GM18511 (cell line): Measurements from ENCODE around the gene JOSD1.
"Not testable (repeated sequence)": the region's sequence is repeated elsewhere in the genome, so short reads cannot be mapped to it uniquely, and the experiment has no call there.

ENCODE experiments used
- ATAC-seq: cut with Tn5 transposase; IDR thresholded peaks from one replicate; pipeline ENCODE4 v1.9.1; 2021; ENCODE audit warnings: mild to moderate bottlenecking, moderate library complexity; ENCODE audit not compliant: unreplicated experiment

Gene JOSD1

DNA sequence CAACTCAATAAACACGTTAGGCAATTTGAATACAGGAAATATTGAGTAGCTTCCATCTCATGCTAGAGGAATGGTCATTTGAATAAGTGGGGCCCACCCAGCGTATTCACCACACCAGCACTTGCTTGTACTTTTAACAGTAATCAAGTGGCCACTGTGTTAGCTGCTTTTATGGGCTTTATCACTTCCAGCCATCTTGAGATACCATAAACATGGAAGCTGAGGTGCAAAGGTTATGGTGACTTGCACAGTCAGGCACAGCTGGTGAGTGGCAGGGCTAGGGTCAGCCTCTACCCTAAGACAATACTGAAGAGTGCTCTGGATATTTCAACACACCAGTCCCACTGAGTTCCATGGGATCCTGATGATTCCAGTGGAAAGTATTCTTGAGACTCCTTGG, 6.7 kb downstream of the JOSD1 start:
- ATAC-seq: no peak

DNA sequence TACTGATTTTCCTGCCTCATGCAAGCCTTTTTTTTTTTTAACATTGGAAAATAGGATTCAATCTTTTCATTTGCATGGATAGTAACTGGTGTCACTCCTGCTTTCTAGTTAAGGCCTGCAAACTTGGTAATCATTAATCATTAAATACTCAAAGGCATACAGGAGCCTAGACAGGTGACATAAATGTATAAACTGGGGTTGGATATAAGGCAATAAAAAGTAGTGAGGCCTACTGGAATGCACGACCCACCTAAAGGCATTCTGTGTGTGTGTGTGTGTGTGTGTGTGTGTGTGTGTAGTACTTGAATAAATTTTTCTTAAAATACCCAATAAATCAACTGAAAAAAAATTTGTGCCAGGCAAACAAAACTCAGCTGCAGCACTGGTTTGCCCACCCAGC, 11.1 kb downstream of the JOSD1 start:
- ATAC-seq: no peak

DNA sequence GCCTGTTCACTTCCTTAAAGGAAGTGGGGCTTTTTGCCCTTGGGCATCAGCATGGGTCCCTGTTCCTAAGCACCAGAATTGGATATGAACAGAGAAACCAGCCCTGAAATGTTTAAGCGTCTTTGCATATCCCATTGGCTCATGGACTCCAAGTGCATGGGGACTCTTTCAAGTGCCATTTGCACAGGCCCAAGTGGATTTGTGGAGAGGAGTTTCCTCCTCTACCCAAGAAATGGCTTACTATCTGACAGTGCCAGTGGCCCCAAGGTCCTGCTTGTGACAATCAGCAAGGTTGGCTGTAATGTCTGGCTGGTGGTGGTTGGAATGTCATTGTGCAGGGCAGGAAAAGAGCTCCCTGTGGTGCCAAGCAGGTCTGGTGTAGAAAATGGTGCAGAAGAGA, 15.0 kb downstream of the JOSD1 start:
- ATAC-seq: no peak

DNA sequence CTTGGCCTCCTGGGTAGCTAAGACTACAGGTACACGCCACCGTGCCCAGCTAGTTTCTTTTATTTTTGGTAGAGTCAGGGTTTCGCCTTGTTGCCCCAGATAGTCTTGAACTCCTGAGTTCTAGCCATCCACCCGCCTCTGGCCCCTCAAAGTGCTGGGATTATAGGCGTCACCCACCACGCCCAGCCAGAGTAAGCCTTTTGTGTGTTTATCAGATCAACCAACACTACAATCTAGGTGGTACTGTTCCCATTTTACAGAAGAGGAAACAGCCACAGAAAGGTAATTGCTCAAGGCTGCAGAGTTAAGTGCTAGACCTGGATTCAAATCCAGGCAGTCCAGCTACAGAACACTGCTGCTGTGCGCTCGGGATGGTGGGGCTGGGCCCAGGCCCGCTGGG, 15.8 kb downstream of the JOSD1 start:
- no peak for ATAC-seq

DNA sequence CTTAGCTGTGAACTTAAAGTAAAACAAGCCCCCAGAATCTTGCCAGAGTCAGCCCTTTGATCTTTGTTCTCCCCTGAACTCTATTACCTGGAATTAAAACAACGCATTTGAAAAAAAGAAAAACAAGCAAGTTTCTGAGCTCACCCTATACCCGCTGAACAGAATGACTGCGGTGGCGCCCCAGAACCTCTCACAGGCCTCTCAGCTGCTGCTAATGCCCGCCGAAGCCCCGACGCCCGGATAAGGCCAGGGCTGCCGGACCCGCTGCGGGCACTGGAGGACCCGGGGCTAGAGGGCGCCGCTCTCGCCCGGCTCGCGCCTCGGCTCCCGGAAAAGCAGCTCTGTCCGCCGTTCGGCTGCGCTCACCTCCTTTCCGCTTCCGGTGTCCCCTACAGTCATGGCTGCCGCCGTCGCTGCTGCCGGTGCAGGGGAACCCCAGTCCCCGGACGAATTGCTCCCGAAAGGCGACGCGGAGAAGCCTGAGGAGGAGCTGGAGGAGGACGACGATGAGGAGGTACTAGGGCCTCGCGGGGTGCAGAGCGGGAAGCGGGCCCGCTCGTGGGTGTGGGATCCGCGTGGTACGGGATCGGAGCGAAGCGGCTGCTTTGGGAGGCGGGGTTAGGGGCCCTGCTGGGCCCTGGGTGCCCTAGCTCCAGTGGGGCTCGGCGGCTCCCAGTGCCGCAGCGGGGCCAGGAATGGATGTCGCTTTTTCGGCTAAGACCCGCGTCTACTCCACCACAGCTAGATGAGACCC, 19.0 kb downstream of the JOSD1 start, which contains the start of gene TOMM22:
TSS of gene TOMM22 (plus strand) at position 376 of the 754 bp plus-strand sequence. CDS start at position 398, 22 bp downstream.
- peak; percentile 96 for ATAC-seq

DNA sequence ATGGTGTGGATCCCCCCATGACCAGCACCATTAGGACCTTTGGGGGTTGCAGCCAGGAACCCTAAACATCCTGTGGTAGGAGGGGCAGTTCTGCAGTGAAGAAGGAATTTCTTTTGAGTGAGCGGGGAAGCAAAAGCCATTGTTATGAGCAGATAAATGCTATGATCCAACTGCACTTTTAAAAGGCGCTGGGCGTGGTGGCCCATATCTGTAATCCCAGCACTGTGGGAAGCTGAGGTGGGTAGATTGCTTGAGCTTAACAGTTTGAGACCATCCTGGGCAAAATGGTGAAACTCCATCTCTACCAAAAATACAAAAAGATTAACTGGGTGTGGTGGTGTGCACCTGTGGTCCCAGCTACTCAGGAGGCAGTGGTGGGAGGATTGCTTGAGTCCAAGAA, 24.9 kb downstream of the JOSD1 start:
- ATAC-seq: no peak

DNA sequence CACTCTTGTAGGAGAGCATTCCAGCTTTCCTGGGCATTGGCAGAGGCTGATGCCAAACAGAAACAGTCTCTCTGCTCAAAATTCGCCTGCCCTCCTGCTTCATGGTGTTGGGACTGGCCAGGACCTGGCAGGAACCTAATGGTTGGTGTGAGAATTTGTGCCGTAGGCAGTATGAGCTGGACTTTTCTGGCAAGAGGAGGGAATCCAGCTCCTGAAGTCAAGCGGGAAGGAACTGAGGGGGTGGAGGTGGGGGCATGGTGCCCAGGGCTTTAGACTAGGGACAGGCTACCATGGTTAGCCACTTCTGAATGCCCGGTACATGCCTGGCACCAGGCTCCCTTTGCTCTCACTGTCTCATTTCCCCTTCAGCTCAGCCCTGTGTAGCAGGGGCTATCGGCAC, 25.9 kb downstream of the JOSD1 start:
- no peak for ATAC-seq

DNA sequence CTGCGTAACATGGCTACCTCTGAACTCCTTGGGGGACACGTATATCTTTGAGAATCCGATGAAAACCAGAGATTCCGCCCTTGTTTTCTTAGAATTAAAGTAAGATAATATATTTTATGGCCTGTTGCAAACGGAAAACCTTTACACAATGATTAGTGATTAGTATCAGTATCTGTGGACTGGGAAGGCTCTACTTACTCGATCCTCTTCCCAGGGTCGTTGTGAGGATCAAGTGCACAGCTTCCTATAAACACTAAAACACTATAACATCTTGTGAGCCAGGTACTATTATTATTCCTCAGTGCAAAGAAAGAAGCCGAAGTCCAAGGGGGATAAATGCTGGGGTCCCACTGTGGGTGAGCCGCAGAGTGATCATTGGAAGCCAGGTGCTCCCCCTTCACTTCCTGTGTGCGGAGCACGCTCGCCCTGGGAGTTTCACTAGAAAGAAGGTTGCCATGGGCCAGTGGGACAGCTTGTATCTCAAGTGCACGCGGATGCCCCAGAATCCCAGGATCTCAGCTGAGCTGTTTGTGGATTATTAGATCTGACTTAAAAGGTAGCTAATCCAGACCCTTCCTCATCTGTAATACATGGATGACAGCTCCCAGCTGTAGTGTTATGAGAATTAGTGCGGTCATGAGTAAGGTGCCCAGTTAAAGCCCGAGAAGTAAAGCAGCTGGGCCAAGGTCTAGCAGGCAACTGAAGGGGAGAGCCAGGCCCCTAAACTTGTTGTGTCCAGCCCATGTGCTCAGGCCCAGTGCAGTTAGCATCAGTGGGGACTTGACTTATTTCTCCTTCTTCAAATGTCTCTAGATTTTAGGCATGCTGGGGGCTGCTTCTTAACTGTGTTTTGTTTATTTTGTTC, 43.5 kb downstream of the JOSD1 start:
- ATAC-seq: no peak

DNA sequence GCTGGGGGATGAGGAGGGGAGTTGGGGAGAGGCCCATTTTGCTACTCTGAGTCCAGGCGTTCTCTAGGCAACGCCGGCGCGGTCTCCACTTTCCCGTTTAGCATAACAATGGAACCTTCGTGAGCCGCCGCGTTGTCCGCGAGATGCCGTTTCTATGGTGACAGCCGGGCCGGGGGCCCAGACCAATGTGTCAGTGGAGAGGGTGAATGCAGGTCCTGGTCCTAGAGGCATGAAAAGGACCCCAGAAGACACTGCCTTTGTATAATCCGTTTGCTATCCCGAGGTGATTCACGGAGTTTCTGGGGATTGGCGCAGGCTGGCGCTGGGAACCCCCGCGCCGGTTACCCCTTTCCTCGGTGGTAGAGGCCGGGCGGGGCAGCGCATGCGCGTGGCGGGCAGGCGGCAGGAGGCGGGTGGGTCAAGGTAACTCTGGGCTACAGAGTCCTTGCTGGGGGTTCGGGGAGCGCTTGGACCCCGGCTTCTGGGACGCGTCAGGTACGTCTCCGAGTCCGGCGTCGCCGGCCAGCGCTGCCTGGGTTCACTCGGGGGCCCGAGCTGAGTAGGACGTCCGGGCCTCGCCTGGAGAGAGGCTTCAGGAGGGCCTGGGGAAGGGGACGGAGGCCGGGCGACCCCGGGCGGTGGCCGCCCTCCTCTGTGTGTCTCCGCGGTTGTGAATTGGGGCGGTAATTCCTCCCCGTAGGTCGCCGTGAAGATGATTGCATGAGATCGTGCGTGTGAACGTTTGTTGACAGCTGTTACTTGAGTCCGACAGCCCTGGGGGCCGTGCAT, 44.3 kb downstream of the JOSD1 start, which contains the start of the genes CBY1 and FAM227A:
TSS of gene CBY1 (plus strand) at position 383 of the 789 bp plus-strand sequence. CDS start 11,417 bp downstream, outside the sequence.
TSS of gene FAM227A (minus strand) at position 137 of the 789 bp plus-strand sequence. CDS start 6,224 bp downstream, outside the sequence.
- ATAC-seq: peak; percentile 82

DNA sequence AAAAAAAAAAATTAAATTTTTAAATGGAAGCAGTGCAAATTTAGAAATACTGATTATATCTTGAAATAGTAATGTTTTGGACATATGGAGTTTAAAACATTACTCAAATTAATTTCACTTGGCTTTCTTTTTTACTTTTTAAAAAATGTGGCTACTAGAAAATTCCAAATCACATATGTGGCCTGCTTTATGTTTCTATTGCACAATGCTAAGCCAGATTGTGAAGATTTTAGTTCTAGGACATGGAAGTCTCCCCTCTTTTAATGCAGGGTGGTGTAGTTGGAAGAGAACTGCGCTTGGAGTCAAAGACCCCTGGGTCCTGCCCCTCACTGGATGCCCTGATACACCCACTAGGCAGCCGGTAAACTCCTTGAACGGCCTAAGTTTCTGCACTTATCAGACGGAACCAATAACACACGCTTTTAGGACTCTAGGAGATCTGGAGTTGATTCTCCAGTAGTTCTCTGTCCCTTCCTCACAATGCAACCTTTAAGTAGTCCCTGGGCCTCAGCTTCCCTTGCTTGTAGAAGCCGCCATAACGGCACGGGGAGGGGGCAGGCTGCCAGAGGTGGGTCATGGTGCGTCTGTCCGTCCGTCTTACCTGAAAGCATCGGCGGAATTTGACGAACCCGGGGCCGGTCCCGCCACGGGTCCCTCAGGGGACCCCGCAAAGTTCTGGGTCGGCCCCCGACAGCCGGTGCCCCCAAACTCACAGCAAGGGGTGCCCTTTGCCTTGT, 45.1 kb downstream of the JOSD1 start:
- no peak for ATAC-seq

DNA sequence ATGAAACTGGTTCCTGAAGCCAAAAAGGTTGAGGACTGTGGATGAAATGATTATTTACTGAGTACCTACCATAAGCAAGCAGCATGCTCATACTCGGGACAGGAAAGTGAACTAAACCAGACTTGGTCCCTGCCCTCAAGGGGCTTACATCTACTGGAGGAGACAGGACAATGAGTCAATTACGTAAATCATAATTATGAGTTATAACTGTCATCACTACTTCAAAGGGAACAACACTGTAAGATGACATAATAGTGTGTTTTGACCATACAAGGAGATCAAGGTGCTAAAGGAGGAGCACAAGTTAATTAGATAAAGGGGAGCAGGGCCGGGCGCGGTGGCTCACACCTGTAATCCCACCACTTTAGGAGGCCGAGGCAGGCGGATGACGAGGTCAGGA, 47.0 kb downstream of the JOSD1 start:
- ATAC-seq: no peak

DNA sequence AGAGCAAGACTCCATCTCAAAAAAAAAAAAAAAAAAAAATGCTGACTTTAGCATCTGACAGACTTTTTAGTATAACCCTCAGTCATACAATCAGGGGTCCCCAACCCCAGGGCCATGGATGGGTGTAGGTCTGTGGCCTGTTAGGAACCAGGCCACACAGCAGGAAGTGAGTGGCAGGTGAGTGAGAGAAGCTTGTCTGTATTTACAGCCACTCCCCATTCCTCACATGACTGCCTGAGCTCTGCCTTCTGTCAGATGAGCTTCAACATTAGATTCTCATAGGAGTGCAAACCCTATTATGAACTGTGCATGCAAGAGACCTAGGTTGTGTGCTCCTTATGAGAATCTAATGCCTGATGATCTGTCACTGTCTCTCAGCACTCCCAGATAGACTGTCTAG, 47.9 kb downstream of the JOSD1 start:
- ATAC-seq: no peak

DNA sequence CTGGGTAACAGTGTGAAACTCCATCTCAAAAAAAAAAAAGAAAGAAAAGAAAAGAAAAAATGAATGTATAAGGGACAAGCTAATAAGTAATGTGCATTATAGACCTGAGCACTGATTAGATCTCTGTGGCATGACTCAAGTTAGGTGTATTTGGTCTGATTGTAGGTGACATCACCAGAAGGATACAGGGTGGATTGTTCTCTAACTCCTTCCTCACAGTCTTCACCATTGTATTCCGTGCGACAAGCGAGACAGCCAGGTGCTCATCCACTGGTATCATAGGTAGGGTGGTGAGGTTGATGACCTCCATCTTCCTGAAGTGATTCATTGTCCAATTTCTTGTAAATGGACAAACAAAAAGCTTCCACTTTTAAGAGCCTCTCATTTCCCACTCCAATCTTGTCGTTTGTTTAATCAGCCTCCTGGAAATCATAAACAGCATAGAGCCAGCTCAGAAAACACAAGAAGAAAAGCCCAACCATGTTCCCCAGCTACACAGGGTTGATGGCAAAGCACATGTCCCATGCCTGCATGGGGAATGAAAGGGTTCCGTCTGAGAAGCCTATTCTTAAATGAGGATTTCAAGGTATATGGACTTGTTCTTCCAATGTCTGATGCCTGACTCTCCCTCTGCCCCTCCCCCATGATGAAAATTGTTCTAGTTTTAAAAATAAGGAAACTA, 50.8 kb downstream of the JOSD1 start:
- ATAC-seq: no peak

DNA sequence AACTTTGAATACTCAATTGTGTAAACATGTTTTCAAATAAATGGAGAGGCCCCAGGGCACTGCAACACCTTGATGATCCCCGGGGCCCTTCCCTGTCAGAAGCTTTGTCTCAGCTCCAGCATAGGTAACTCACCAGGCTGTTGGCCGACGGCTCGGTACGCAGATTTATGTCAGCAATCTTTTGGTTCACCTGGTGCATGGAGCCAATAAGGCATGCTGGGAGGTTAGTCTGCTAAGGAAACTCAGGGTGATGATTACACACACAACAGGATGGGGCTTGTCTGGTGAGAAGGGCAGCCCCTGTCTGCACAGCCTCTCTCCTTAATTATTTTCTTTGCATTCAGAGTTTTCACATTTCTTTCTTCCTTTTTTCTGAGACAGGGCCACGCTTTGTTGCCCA, 55.3 kb downstream of the JOSD1 start:
- no peak for ATAC-seq

DNA sequence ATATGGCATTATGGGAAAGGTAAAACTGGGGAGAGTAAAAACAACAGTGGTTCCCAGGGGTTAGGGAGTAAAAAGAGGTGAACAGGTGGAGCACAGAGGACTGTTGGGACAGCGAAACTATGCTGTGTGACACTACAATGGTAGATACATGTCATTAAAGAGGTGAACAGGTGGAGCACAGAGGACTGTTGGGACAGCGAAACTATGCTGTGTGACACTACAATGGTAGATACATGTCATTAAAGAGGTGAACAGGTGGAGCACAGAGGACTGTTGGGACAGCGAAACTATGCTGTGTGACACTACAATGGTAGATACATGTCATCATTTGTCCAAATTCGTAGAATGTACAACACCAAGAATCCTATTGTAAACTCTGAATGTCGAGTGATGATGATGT, 56.5 kb downstream of the JOSD1 start:
- not testable (repeated sequence) for ATAC-seq

DNA sequence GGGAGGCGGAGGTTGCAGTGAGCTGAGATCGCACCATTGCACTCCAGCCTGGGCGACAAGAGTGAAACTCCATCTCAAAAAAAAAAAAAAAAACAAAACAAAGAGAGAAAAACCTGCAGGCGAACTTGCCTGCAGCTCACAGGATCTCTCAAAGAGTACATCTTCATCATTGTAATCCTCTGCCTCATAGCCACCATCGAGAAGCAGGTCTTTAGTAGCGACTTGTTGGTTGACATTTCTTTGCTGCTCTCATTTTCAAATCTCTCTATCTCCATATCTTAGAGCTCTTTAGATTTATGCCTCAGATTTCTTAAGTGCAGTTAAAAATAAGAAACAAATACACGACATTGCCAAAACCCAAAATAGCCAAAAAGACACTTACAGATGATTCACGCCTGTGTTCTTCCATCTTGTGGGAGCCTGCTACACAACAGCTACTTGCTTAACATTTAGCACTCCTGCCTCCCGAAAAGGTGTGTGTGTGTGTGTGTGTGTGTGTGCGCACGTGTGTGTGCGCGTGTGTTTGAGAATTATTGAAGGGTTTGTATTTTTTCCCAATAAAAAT, 59.2 kb downstream of the JOSD1 start:
- no peak for ATAC-seq

DNA sequence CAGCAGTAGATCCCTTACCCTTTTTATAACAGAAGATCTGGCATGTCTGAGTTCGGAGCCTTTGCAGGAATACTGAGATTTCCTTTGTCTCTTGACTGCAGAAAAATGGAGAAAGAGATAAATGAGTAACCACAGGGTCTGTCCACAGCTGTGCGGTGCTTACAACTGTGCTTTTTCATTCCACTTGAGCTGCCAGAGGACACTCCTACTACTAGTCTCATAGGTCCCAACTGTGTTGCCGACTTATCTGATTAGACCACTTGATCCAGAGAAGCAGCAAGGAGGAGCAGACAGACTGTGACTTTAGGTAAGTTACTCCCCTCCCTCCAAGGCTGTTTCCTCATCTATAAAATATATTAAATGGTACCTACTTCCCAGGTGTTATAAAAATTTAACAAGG, 62.0 kb downstream of the JOSD1 start:
- ATAC-seq: no peak

DNA sequence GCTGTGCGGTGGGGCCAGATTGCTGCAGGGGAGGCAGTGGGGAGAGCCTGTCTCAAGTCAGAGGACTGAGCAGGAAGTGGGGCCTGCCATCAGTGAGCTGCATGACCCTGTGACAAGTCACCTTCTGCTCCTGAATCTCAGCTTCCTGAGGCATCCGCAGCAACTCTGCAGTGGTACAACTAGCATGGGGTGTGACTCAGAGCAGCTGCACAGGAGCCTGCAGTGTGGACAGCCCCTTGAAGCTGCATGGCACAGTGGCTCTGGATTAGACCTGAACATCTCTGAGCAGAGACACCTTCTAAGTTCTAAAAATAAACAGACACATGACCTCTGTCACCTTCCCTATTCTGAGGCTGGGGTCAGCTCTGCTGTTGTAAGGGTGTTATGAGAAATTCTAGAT, 62.5 kb downstream of the JOSD1 start:
- no peak for ATAC-seq
